Right kidney (tissue), 1 donor: ENCODE results near the gene HMCN1.
"Not testable (repeated sequence)": the region's sequence is repeated elsewhere in the genome, so short reads cannot be mapped to it uniquely, and the experiment has no call there.

Experiments
- DNase-seq: peaks from one replicate; pipeline ENCODE4 v3.0.0-alpha.2; 2016

Gene HMCN1

GRCh38 chr1:185856482-185856881 is 122.3 kb downstream of the HMCN1 start:
- DNase-seq: no peak

GRCh38 chr1:185857442-185857841 is 123.3 kb downstream of the HMCN1 start:
- DNase-seq: no peak

DNA sequence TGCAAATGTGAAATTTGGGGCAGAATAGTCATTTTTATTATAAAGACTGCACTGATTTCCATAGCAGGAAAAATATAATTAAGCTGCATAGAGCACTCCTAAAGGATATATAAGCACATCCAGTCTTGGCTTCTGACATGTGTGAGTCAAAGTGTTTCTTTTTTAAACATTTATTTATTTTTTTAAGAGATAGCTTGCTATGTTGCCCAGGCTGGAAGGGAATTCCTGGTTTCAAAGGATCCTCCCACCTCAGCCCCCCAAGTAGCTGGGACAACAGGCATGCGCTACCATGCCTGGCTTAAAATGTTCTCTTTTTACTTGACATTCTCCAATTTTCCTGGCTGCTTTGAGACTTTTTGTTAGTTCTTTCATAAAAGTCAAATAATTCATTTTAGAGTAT is 126.1 kb downstream of the HMCN1 start:
- no peak for DNase-seq

GRCh38 chr1:185860859-185861258 is 126.7 kb downstream of the HMCN1 start:
- DNase-seq: no peak

DNA sequence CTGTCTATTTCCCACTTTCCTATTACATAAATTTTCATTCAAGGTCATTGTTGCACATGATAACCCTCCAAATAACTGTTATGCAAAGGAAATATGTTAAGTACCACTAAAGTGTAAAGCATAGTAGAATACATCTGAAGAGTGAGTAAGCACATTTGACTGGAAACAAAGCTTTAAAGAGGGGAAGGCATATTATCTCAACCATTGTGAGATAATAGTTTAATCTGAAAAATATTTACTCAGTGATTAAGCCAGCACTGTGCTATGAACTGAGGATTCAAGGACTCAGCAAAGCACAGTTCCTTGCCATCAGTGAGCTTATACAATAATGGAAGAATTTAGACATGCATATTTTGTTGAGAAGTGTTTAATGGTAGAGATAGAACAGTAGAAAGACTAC is 127.4 kb downstream of the HMCN1 start:
- DNase-seq: no peak

DNA sequence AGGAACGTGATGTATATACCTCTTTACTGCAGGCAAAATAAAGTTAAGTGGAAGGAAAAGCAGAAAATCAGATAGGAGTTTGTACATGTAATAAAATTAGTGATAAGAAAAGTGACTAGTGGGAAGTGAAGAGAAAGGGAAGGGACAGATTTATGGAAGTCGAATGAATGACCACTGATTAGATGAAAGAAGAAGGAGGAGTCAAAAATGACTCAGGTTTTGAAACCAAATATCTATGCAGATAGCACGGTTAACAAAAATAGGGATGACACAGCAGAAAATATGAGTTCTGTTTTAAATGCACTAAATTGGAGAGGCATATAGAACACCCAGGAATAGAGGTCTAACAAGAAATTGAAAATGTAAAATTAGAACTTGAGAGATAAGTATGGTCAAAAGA is 128.0 kb downstream of the HMCN1 start:
- DNase-seq: no peak

- DNase-seq: no peak
These were observed 130.1 kb downstream of the HMCN1 start for GRCh38 chr1:185864331-185864730.

- DNase-seq: no peak
These were observed 130.8 kb downstream of the HMCN1 start for GRCh38 chr1:185864889-185865517.

- no peak for DNase-seq
These were observed 135.4 kb downstream of the HMCN1 start for GRCh38 chr1:185869590-185869989.

GRCh38 chr1:185871627-185872150 is 137.5 kb downstream of the HMCN1 start:
- DNase-seq: no peak

DNA sequence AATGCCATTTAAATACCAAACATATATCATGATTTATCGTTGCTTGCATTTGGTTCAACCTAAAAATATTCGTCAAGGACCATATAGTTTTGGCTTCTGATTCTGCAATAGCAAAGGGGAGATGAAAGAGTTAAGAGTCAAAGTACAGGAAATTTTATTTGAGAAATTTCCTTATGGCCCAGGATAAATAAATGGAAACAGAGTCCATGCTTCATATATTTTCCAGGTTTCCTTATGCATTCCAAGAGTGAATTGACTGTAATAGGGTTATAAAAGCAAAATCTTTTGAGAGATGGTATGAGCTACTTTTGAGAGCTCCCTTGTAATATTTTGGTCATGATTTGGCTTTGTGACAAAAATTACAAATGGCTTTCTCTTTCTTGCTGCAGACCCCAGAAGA is 140.1 kb downstream of the HMCN1 start:
- no peak for DNase-seq

DNA sequence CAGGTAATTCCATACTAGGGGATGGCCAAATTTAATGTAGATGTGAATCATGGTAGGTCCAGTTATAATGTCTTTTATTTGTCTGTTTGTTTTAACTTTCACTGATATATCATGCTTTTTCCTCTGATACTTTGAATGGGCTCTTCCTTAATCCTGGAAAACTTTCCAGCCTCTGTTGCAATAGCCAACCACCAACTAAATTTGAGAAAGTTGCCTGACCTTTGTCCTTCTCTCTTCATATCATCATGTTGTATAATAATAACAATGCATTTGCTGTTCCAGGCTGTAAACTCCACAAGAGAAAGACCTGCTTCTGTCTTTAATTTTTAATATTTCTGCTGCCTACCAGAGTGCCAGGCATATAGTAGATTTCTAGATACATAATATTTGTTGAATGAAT is 146.1 kb downstream of the HMCN1 start:
- DNase-seq: no peak

DNA sequence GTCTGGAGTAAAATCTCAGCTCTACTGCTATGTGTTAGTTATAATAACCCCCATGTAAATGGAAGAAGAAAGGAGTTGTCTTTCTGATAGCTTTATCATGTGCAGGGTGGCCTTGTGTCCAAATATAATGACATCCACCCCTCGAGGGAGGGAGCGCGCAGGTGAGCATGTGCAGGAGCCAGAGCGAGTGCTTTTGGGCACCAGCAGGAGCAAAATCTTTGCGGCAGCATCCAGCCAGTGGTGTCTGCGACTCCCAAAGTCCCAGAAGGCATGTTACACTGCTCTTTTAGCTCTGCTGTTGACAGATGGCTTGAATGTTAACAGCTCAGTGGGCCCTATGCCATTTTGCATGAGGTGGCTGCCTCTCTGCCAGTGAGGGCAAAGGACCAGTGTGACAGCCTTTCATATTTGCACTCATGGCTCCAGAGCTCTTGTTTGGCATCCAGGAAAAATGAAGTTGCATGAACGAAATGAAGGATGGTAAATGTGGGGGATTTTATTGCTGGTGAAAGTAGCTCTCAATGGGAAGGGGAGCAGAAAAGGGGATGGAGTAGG is 146.7 kb downstream of the HMCN1 start:
- no peak for DNase-seq

- DNase-seq: no peak
These were observed 151.9 kb downstream of the HMCN1 start for GRCh38 chr1:185886046-185886445.

- DNase-seq: no peak
These were observed 152.5 kb downstream of the HMCN1 start for GRCh38 chr1:185886671-185887070.

GRCh38 chr1:185892831-185893403 is 158.7 kb downstream of the HMCN1 start:
- not testable (repeated sequence) for DNase-seq

DNA sequence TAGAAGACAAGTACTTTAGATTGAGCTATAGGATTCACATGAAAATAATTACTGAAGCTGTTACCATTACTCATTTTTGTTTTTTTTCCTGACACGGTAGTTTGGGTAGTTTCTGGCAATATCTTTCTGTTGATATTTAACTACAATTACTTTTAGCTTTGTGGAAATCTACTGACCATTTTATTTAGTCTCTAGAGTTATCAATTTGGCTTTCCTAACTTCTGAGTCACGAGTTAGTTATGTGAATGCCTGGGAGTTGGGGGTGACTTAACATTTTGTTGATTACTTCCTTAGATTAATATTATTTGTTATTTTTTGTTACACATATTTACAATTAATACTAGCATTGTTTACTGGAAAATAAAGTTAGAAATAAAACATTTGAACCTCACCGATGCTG is 160.6 kb downstream of the HMCN1 start:
- no peak for DNase-seq

GRCh38 chr1:185895208-185895900 is 161.2 kb downstream of the HMCN1 start:
- DNase-seq: no peak

DNA sequence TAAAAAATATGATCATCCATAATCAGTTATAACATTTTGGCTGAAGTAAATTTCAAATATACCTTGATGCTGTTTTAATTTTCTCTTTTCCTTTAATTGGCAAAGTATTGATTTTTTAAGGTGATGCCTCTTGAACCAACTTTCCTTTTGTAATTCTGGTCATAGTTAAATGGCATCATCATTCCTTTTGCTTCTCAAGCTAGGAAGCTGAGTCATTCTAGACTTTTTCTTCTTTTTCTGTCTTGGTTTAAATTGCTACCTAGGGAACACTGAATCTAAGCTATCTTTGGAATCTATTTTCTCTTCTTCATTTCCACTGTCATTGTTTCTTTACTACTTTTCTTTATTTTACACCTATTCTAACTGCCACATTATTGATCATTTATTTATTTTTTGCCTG is 162.7 kb downstream of the HMCN1 start:
- DNase-seq: no peak

DNA sequence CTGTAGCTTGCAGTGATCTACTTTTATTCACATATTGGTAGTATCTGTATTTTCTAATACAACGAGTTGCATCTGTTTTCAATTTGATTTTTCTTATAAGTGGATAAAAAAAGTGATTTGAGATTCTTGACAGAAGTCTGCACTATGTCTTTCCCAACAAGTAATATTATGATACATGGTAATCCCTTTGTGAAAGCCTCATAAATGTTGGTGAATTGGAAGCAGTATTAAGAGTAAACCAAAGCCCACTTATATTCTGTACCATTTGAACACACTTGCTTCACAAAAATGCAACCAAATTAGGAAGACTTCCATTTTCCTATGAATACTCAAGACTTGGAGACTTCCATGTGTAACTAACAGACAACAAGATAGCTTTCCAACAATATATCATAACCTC is 172.0 kb downstream of the HMCN1 start:
- no peak for DNase-seq

- DNase-seq: peak; percentile 4
These were observed 173.1 kb downstream of the HMCN1 start for GRCh38 chr1:185907246-185907645.

GRCh38 chr1:185911978-185912377 is 177.8 kb downstream of the HMCN1 start:
- no peak for DNase-seq

- no peak for DNase-seq
These were observed 178.3 kb downstream of the HMCN1 start for GRCh38 chr1:185912504-185912903.

DNA sequence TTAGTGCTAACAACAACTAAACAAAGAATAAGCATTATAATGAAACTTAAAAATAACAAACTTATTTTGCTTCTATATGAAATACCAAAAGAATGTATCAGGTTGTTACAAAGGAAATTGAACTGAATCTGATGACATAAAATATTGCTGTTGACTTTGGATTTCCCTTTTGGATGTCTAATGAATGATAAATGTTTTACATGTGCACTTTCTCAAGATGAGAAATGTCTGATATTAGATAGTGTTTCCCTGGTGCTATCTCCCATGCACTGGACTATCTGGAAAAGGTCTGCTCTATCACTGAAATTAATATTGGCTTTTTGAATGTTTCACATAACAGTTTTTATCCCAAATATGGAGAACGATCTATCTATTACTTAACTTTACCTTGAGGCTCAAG is 179.9 kb downstream of the HMCN1 start:
- DNase-seq: no peak
